Smooth muscle cell (in vitro differentiated cells): ENCODE data around the gene ZNF827. TPM values are rescaled to one million over a fixed set of nuclear protein-coding genes. Genes with fewer than 3 reads are reported as not detected.

ENCODE experiments used
- DNase-seq: peaks from one replicate; lab custom pipeline; 2025; ENCODE audit not compliant: unreplicated experiment; lab: John Stamatoyannopoulos, UW
- H2AFZ ChIP-seq: fragments of 200-600 bp; sonication (generic); 2 replicates; pipeline ENCODE4 v1.6.0; 2016; ENCODE audit warnings: antibody characterized with exemption, low read depth, mild to moderate bottlenecking
- H3F3A ChIP-seq: fragments of 200-600 bp; sonication (generic); 2 replicates; pipeline ENCODE4 v1.6.0; 2017; ENCODE audit warnings: antibody characterized with exemption, low read depth
- H3K27ac ChIP-seq: fragments of 200-600 bp; sonication (generic); 2 replicates; pipeline ENCODE4 v1.5.1; 2016; ENCODE audit warnings: low read depth, mild to moderate bottlenecking
- H3K27me3 ChIP-seq: fragments of 200-600 bp; sonication (generic); 2 replicates; pipeline ENCODE4 v1.6.1; 2016; ENCODE audit warnings: low read depth, mild to moderate bottlenecking
- H3K36me3 ChIP-seq: fragments of 200-600 bp; sonication (generic); 2 replicates; pipeline ENCODE4 v1.5.1; 2016; ENCODE audit warnings: low read depth
- H3K4me1 ChIP-seq: fragments of 200-600 bp; sonication (generic); 2 replicates; pipeline ENCODE4 v1.5.1; 2016; ENCODE audit warnings: low read depth
- H3K4me2 ChIP-seq: fragments of 200-600 bp; sonication (generic); 2 replicates; pipeline ENCODE4 v1.6.0; 2016; ENCODE audit warnings: mild to moderate bottlenecking
- H3K4me3 ChIP-seq: fragments of 200-600 bp; sonication (generic); 2 replicates; pipeline ENCODE4 v1.5.1; 2016; ENCODE audit warnings: mild to moderate bottlenecking
- H3K79me2 ChIP-seq: fragments of 200-600 bp; sonication (generic); 2 replicates; pipeline ENCODE4 v1.6.0; 2016; ENCODE audit warnings: low read depth, mild to moderate bottlenecking
- H3K9ac ChIP-seq: fragments of 200-600 bp; sonication (generic); 2 replicates; pipeline ENCODE4 v1.6.0; 2016; ENCODE audit warnings: low read depth
- H3K9me3 ChIP-seq: fragments of 200-600 bp; sonication (generic); replicated peaks from 2 replicates; pipeline ENCODE4 v1.5.1; 2016; ENCODE audit warnings: low read depth
- H4K20me1 ChIP-seq: fragments of 200-600 bp; sonication (generic); 2 replicates; pipeline ENCODE4 v1.6.0; 2016; ENCODE audit warnings: low read depth
- CTCF ChIP-seq: fragments of 200-600 bp; sonication (generic); IDR thresholded peaks from 2 replicates; pipeline ENCODE4 v1.5.1; 2017; ENCODE audit warnings: borderline replicate concordance, mild to moderate bottlenecking, antibody characterized with exemption; ENCODE audit not compliant: insufficient read depth, poor library complexity, severe bottlenecking
- WGBS: methylation state at CpG from one replicate; pipeline ENCODE4 v1.1.7; 2016; ENCODE audit warnings: low lambda C conversion rate; 5-methylcytosine and 5-hydroxymethylcytosine counted together
- polyA plus RNA-seq: library from polyadenylated mRNA; unstranded; fragments of >200 nt; fragmentation: Nextera tagmentation; extraction: Ambion mirVana; gene quantifications from 2 replicates; pipeline ENCODE4 v1.2.1, GENCODE V29; 2016
- total RNA-seq: library from RNA; depleted of rRNA; stranded (reverse); fragments of >200 nt; gene quantifications from 2 replicates; pipeline ENCODE4 v1.2.3, GENCODE V29; 2014

ZNF827 gene
- total and polyA plus RNA-seq, 2 experiments from 2014 or later, result 6.5 to 12.8 TPM

- no peak overlapping the region for H2AFZ ChIP-seq
- H3K4me2 ChIP-seq, result peak overlapping the region; percentile 22
- H4K20me1 ChIP-seq, result no peaks in the 10 kb centered on the region
- WGBS, result 87% methylated on average over 3 of the region's 3 CpGs
- peak overlapping the region; percentile 96 for H3K27ac ChIP-seq
- H3K27me3 ChIP-seq, result no peaks in the 10 kb centered on the region
- H3F3A ChIP-seq, result peaks cover 11% of the 10 kb centered on the region
- no peak overlapping the region for H3K4me3 ChIP-seq
- no peak for TF ChIP-seq CTCF
- no peaks in the 10 kb centered on the region for H3K79me2 ChIP-seq
- H3K4me1 ChIP-seq, result peaks cover 10% of the 10 kb centered on the region
- peaks cover 3% of the 10 kb centered on the region for H3K36me3 ChIP-seq
- peak overlapping the region; percentile 77 for H3K9ac ChIP-seq
- no peak for DNase-seq
- no peaks in the 10 kb centered on the region for H3K9me3 ChIP-seq
Observed at GRCh38 chr4:145808848-145809512, 129.6 kb downstream of the ZNF827 start.

DNA sequence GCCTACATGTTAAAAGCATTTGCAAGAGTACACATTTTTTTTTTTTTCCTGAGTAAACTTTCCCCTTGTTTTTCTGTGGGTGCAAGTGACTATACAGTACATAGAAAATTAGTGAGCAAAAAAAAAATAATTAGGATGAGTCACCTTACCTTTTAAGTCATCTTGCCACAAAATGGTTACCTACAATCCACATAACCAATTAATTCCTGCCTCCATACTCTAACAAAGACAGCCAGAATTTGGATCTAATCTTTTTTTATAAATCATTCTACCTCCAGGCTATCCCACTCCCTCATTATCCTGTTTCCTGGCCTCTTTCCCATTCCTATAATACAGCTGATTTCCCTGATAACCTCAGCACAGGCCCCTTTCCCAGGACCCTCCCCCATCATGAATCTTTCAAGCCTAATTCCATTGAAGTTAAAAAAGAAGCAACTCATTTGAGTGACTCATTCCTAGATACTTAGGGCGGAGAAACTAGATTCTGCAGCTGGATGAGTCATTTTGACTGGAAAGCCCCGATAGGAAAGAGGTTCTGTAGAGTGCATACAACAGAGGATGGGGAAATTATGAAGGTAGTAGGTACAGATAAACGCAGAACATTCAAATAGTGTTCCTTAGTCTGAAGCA lies 130.5 kb downstream of the ZNF827 start:
- Histone ChIP-seq H3K36me3 (peaks cover 3% of the 10 kb centered on the region), H3K4me3 (no peak overlapping the region), H3K27ac (peak overlapping the region; percentile 96), H2AFZ (no peak overlapping the region), H3K79me2 (no peaks in the 10 kb centered on the region), H3K9me3 (no peaks in the 10 kb centered on the region), H3K4me1 (peaks cover 10% of the 10 kb centered on the region), H3K4me2 (peak overlapping the region; percentile 70), H3F3A (peaks cover 11% of the 10 kb centered on the region), H3K9ac (peak overlapping the region; percentile 77), H3K27me3 (no peaks in the 10 kb centered on the region), H4K20me1 (no peaks in the 10 kb centered on the region)
- TF ChIP-seq CTCF, result no peak
- DNase-seq, result no peak
- WGBS, result 4% methylated on average over 3 of the region's 3 CpGs

DNA sequence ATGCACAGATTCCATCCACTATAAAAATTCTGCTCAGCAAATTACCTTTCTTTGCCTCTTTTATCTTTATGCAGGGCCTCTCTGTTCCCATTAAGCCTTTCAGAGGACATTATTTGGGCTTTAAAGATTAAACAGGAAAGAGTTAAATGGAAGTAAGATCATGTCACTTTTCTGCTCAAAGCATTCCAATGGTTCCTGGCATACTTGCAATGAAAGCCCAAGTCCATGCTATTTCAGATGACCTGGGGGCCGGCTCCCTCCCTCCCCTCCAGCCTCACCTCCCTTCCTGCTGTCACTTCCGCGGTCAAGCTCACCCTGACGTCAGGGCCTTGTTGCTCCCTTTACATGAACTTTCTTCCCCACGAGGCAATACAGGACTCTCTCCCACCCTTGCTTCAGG lies 133.1 kb downstream of the ZNF827 start:
- TF ChIP-seq CTCF, result no peak
- Histone ChIP-seq H4K20me1 (no peaks in the 10 kb centered on the region), H3K4me1 (peaks cover 10% of the 10 kb centered on the region), H3K27me3 (no peaks in the 10 kb centered on the region), H3F3A (peaks cover 11% of the 10 kb centered on the region), H3K9ac (peak overlapping the region; percentile 53), H3K4me3 (no peak overlapping the region), H3K9me3 (no peaks in the 10 kb centered on the region), H3K4me2 (peak overlapping the region; percentile 22), H3K36me3 (peaks cover 1% of the 10 kb centered on the region), H3K79me2 (no peaks in the 10 kb centered on the region), H3K27ac (peak overlapping the region; percentile 96), H2AFZ (no peak overlapping the region)
- 12% methylated on average over 5 of the region's 5 CpGs for WGBS
- DNase-seq, result no peak
